Astrocyte of the spinal cord (primary cell): ENCODE measurements around the gene CDC5L.

Experiments used
- DNase-seq: peaks from one replicate; pipeline ENCODE4 v3.0.0; 2011; ENCODE audit warnings: low read depth, low spot score
- H3K4me3 ChIP-seq: 2 replicates; pipeline ENCODE4 v1.5.1; 2011; ENCODE audit warnings: low read depth, mild to moderate bottlenecking, low read length, moderate library complexity
- CTCF ChIP-seq: IDR thresholded peaks from 2 replicates; pipeline ENCODE4 v1.5.1; 2012; ENCODE audit warnings: low read depth, mild to moderate bottlenecking, low read length, inconsistent platforms
- in situ Hi-C: cut with HindIII; loops from 2 replicates; pipeline ENCODE4 v1.10.0; 2017; ENCODE audit warnings: low sequenced_read_pairs

CDC5L gene

GRCh38 chr6:44498436-44498835 lies 110.9 kb downstream of the CDC5L start:
- no peak for DNase-seq
- no peak overlapping the region for H3K4me3 ChIP-seq
- in situ Hi-C loops: no loop called here
- TF ChIP-seq CTCF: no peak

GRCh38 chr6:44499609-44500008 lies 112.1 kb downstream of the CDC5L start:
- DNase-seq: no peak
- no peak for TF ChIP-seq CTCF
- in situ Hi-C loops: no loop called here
- H3K4me3 ChIP-seq: no peak overlapping the region
